Activated T-helper 1 cell treated with anti-CD3 and anti-CD28 coated beads, Interleukin-2, amount 50 U/mL, for 16 hours (primary cell): ENCODE data around the gene APP.
A peak's percentile ranks its signal among the peaks of the same experiment; 100 is the strongest.
"Not testable (repeated sequence)": the region's sequence is repeated elsewhere in the genome, so short reads cannot be mapped to it uniquely, and the experiment has no call there.

Experiments used
- DNase-seq, 2 donors: peaks; one replicate each; pipeline ENCODE4 v3.0.0-alpha.2; 2020; ENCODE audit warnings: low read depth in 1 of 2, low spot score in 1 of 2

APP gene

DNA sequence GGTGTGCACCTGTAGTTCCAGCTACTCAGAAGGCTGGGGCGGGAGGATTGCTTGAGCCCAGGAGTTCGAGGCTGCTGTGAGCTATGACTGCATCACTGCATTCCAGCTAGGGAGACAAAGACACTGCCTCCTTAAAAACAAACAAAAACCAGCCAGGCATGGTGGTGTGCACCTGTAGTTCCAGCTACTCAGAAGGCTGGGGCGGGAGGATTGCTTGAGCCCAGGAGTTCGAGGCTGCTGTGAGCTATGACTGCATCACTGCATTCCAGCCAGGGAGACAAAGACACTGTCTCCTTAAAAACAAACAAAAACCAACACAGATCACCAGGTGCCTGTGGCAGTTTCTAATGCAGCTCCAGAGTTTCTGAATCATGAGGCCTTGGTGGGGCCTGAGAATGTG is 147.2 kb downstream of the APP start:
- DNase-seq, result not testable (repeated sequence)

DNA sequence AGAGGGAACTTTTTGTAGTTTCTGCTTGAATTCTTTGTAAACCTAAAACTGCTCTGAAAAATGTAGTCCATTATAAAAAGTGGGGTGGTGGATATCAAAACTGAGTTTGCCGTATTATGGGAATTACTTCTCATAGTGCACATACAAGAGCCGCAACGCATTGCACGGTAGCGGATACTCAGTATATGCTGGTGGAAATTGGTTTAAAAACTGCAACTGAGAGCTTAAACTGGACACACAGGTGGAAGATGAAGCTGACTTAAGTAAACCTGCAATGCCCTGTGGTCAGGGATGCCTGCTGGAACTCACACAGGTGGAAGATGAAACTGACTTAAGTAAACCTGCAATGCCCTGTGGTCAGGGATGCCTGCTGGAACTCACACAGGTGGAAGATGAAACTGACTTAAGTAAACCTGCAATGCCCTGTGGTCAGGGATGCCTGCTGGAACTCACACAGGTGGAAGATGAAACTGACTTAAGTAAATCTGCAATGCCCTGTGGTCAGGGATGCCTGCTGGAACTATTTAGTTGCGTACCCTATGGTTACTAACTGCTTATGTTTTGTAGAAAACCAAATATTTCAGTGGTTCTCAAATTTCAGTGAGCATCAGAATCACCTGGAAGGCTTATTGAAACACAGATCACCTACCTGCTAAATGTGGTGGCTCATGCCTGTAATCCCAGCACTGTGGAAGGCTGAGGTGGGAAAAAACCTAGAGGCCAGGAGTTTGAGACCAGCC is 147.8 kb downstream of the APP start:
- DNase-seq, result not testable (repeated sequence)

DNA sequence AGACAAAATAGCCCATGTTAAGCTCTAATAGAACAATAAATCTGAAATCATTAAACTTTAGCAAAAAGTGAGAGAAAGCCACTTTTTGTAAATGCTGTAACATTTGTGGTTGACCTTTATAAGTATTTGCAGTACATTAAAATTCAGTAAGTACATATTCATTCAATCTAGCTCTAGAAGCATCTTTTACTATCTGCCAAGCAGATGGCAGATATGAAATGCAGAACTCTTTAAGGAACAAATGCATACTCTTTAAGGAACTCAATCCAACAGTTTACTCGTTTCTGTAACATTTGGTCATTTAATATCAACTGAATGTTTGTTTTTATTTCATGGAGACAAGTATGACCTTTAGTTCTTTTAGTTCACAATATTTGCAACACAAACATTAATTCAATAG is 150.1 kb downstream of the APP start:
- no peak for DNase-seq

DNA sequence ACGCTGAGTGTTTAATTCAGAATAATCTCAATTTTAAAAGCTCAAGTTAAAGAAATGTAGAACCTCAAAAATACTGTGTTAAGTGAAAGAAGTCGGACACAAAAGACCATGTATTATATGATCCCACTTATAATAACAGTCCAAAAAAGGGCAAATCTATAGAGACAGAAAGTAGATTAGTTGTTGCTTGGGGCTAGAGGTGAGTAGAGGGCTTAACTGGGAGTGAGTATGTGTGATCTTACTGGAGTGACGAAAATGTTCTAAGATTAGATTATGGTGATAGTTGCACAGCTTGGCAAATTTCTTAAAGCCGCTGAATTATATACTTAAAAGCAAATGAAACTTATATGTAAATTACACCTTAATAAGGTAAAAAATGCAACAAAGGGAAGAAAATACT is 150.5 kb downstream of the APP start:
- no peak for DNase-seq

DNA sequence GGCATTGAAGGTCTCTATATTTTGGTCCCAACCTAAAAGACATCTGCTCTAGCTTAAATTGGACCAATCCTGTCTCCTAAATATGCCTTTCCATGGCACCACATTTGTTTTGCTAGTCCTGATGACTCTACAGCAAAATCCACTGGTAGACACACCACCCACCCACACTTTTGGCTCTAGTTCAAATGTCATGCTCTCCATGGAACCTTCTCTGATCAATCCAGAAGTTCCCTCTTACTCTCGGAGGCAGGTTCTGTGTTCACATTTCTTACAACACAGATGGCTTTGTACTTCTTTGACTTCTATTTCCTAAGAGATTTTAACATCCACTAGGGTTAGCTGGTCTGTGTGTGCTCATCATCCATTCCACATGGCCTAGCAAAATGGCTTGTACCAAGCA is 151.3 kb downstream of the APP start:
- DNase-seq, result no peak

DNA sequence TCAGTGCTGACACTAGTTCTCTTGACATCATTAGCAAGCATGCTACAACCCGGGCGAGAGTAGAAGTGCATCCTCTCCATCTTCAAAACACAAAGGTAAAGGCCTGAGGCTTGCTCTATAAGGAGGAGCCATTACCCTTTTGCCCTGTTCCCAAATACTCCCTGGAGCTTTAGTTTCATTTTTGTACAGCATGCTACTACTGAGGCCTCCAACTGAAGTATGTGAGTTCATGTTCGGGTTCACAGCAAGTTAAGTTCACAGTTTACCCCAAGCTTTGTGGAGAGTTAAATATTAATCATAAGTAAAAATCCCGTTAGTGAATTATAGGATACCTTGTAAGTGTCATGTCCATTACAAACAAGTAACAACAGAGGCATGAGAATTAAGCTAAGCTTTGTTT is 156.6 kb downstream of the APP start:
- DNase-seq, result no peak

DNA sequence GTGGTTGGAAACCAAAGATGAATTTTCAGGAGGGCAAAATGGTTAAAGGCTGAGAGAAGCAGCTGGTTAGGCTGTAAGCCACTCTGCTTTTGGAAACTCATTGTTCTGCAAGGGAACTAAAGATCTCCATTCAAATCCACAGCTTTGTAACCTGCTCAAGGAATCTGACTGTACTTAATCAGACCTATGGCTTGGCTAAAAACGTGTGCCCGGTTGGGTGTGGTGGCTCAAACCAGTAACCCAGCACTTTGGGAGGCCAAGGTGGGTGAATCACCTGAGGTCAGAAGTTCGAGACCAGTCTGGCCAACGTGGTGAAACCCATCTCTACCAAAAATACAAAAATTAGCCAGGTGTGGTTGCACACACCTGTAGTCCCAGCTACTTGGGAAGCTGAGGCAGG is 158.1 kb downstream of the APP start:
- not testable (repeated sequence) for DNase-seq

DNA sequence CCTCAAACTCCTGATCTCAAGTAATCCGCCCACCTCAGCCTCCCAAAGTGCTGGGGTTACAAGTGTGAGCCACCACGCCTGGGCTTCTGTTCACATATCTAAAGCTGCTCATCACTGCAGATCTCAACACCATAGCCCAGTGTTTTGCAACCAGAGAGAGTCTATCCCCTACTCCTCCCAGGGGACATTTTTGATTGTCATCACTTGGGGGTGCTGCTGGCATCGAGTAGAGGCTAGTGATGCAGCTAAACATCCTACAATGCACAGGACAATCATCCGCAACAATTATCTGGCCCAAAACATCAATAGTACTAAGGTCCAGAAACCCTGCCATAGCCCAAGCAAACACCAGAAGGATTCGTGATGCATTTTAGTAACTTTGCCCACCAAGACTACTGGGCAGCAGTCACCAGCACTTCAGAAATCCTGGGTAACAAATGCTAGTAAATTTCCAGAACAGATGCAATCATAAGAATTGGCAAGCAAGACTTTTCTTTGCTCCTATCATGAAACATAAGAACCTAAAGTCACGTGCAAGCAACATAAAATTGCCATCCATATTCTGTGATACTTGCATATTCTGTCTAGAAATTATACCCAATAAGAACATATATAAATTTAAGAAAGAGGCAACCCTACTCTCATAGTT is 159.2 kb downstream of the APP start:
- no peak for DNase-seq

DNA sequence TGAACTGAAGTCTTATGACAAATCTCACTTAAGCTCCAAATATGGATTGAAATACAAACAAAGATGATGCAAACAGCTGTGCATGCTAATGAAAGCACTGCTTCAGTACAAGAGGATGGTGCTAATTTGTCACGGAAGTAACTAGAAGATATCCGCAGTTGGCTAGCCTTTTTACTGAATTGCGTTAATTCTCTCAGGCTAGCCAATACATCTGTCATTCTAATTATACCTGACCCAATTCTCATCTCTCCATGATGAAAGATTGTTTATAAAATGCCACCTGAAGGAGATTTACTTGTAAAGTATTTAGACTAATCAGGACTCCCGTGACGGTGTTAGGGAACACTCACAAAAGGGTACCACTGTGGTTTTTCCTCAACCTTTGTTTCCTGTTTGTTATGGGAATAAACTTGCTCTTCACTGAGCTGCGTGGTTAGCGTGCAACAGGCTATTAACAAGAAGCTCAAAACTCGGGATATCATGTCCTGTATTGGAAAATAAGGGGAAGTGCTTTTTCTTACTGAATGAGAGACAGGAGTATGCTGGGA is 162.5 kb downstream of the APP start:
- DNase-seq, result no peak

DNA sequence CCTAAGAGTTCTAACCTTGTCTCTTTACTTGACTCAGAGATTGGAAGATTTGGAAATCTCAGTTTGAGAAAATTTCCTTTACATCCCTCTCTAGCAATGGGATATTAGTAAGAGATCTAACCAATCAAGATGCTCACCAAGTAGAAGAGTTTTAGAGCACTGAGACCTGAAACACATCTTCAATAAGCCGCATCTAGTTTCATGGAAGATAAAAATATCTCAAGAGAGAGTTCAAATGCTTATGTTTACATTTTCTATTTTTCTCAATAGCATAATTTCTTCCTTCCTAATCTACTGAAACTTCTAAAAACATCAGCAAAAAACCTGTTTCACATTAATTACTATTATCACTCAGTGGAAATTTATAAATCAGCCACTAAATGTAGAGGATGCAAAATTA is 165.1 kb downstream of the APP start:
- no peak for DNase-seq

DNA sequence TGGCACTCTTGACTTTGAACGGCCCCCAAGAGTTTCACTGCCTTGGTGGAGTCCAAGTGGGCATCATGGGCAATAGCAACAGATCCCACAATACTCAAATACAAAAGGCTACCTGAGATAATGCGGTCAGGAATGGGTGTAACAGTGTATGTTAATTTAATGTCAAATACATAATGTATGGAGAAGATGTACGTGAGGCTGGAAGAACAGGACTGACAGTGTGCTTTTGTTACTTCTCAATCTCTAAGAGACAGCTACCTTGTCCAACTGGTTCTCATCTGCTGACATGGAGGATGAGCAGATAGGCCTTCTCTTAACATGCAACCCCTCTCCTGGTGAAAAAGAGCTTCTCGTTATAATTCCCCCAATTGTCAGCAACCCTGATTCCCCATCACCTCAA is 167.2 kb downstream of the APP start:
- no peak for DNase-seq

DNA sequence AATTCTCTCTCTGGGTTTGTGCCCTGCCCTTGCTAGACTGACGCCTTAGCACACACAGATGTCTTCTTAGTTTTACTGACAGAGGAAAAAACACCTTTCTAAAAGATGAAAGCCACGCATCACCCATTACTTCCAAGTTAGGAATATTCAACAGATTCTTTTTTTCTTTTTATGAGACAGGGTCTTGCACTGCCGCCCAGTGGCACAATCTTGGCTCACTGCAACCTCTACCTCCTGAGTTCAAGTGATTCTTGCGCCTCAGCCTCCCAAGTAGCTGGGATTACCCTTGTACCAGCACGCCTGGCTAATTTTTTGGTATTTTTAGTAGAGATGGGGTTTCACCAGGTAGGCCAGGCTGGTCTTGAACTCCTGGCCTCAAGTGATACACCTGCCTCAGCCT is 169.2 kb downstream of the APP start:
- DNase-seq, result no peak

DNA sequence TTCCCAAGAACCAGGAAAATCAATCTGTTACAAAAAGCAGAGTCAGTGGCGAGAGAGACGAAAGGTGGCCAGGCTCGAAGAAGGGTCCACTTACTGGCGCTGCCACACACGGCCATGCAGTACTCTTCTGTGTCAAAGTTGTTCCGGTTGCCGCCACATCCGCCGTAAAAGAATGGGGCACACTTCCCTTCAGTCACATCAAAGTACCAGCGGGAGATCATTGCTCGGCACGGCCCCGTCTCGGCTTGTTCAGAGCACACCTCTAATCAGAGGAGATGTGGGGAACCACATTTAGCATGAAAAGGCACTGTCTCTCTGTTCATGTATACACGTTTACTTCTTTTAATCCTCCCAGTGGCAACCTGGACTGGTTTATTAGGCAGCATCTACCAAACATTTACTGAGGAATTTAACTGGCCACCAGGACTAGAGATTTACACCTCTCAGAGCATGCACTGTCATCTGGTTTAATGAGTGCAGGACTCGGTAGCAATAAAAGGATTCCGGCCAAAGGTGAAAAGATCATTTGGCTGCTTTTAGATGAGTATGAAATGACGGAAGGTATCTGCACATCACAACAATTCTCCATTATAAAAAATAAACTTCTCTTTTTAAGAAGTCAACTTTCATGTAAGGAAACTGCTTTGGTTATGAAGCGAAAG is 170.5 kb downstream of the APP start:
- peak in 1 of 2 donors; percentile 8 for DNase-seq

DNA sequence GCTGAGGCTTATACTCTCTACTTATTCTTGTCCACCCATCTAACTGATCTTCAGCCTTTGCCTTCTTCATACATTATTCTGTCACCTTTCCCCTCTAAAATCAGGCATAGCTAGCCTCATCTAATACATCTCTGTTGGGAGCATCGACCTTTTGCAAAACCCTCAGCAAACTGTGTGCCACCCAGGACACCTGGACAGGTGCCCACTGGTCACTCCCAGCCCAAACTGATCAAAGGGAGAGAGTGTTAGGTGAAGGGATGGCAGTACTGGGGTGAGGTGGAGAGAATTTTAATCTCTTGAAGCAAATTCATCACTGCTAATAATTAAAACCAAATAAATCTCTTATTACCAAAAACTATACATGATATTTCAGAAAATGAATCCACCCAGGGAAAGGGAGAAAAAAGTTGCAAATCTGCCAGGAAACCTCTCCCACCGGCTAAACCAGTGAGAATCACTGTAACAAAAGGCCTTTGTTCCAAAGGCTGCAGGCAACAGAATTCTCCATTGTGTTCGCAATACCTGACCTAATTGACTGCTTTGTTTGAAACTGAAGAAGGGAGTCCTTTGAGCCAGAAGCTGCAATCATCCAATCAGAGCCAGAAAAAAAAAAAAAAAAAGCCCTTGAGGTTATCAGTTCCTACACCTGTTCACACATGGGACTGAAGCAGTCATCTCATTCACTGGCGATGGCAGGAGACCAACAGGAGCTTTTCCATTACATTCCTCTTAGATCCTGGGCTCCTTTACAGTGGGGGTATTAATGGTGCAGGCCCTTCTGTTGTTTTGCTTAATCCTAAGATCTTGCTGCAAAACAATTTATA is 172.6 kb downstream of the APP start:
- no peak for DNase-seq

DNA sequence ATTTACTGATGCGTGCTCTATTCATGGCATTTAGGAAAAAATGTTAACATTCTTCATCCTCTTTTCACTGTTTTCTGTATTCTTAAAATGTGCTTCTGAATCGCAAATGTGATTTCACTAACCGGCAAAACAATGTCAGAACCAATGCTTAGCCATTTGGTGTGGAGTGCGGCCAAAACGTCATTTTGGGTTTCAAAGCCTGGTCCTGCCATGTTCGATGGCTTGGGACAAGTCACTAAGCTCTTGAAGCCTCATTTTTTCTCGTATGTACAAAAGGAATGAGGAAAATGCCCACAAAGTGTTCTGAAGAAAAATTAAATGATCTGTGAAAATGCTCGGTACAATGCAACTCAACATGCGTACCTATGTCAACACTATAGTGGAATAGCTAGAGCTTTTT is 175.3 kb downstream of the APP start:
- DNase-seq, result no peak

DNA sequence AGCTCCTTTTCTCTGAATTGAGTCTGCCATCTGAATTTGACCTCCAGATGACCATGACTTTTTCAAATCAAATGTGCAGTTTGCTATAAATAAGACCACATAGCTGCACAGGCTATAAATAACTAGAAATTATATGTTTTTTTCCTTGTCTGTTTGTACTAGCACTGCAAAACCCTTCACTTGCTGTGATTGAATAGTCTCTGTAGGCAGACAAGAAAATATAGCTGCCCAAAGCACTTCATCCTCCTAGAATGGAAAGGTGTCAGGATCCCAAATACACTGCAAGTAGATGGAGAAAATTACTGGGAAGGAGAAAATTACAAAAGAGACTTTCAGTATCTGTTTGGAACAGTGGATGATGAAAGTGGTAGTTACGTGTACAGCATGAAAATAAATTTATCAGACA is 175.8 kb downstream of the APP start:
- DNase-seq, result no peak

DNA sequence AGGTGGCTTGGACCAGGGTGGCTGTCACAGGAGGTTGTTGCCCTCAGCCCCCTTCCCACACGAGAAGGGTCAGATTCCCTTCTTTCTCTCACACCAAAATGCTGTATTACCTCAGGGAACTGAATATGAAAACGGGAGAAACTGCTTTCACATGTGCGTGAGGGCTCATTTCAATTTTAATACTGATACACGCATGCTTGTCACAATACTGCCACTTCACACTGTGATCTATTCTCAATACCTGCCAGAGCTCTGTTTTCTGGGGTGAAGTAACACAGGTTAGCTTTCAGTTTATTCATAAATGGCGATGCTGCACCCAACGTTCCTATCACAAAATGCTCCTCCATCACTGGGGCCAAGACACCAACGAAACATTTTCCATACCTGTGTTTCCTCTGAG is 181.8 kb downstream of the APP start:
- no peak for DNase-seq

DNA sequence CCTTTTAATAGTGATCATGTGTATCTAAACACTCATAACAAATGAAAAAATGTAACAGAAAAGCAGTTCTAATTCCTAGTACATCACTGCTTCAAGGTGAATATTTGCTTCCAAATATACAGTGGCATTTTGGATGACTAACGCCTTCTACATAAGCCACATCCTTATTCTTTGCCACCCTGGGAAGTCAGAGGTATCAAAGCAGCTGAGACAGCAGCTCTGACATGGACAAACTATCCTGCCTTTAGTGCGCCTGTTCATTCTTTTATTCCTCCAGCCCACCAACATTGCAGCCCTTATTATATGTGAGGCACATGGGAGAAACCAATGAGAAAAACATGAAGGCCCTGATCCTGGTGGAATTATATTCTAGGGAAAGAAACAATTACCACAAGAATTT is 183.0 kb downstream of the APP start:
- DNase-seq, result no peak

DNA sequence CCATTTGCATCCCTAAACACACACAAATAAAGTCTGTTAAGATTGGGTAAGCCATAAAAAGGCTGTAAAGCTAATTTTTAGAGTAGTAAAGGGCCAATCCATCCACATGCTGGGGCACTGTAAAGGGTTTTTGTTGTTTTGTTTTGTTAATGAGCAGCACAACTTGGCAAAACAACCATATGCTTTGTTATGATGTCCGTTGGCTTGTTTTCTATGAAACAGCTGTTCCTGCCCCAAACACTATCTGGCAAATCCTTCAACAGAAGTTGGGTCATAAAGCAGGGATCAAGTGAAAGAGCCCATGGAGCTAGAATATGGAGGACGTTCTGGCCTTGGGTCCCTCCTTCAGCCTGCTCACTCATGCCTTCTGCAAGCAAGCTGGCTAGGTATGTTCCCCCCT is 183.6 kb downstream of the APP start:
- no peak for DNase-seq

DNA sequence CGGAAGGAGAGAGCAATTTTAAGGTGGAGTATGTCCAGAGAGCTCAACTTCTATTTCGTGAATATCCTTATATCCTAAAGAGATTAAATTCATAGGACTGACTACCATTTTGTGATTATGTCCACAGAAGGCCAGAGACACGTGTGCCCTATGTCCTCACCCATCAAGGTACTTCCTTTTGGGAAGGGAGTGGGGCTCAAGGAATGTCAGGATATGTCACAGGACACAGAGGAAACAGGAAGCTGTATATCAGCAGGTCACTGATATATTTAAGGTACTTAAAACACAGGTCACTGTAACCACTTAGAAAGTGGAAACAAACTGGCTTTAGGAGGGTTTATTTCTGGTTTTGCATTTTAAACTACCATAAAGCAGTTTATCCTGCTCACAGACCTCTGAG is 184.6 kb downstream of the APP start:
- no peak for DNase-seq

DNA sequence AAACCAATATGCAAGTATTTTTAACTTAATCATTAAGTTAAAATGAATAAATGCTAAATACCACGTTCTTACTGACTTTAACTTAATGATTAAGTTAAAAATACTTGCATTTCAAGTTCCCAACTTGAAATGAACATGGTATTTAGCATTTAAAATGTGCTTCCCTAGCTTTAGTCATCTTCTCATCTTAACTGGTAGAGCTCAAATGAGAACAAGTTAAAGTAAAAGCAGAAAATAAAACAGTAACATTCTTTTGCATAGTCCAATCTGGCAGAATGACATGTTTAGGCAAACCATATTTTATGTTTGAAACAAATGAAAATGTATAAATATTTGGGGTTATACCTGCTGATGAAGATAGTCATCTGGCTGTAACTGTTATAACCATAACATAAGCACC is 186.0 kb downstream of the APP start:
- DNase-seq, result no peak
